Liver (tissue), 3 donors: ENCODE data around the gene LTO1.

Experiments
- CTCF ChIP-seq: fragments of 150-350 bp; IDR thresholded peaks from 2 replicates; pipeline ENCODE4 v1.5.1; 2017; ENCODE audit warnings: improper control_type of control experiment, low read depth, low read length; ENCODE audit not compliant: missing input control
- FOXA1 ChIP-seq: IDR thresholded peaks from 2 replicates; pipeline ENCODE4 v1.6.1; 2016; ENCODE audit warnings: antibody characterized with exemption
- HNF4G ChIP-seq: IDR thresholded peaks from 2 replicates; pipeline ENCODE4 v1.6.1; 2016; ENCODE audit warnings: antibody characterized with exemption
- MAX ChIP-seq: IDR thresholded peaks from 2 replicates; pipeline ENCODE4 v1.6.1; 2016; ENCODE audit warnings: antibody characterized with exemption
- RAD21 ChIP-seq, 2 donors: IDR thresholded peaks; 2 replicates each; pipeline ENCODE4 v1.6.1; 2016; ENCODE audit warnings: antibody characterized with exemption in 2 of 2, mild to moderate bottlenecking in 2 of 2
- donor health status: healthy.
- donor health status: healthy.

GRCh38 chr11:69700278-69701140 lies 25.4 kb upstream of the LTO1 start:
- peak; percentile 29 for TF ChIP-seq FOXA1
- no peak for TF ChIP-seq MAX
- TF ChIP-seq CTCF, result no peak
- peak; percentile 30 to 54 for TF ChIP-seq RAD21 (IDR thresholded peaks at IDR 0.05)
- TF ChIP-seq HNF4G, result peak; percentile 36
